ENCODE measurements around the gene SFSWAP.
A peak's percentile ranks its signal among the peaks of the same experiment; 100 is the strongest.
"Not testable (repeated sequence)": the region's sequence is repeated elsewhere in the genome, so short reads cannot be mapped to it uniquely, and the experiment has no call there.

The SFSWAP gene
- 95.9 to 157 (median 145) reads per million in 4 donors for total RNA-seq

- peak; percentile 44 to 82 (median 63) for DNase-seq
Measured at GRCh38 chr12:131710464-131711457, at the start of gene SFSWAP. Gene SFSWAP (plus strand): TSS chr12:131711090. CDS start chr12:131711230, 140 bp downstream.

- not testable (repeated sequence) for DNase-seq
Measured at GRCh38 chr12:131661170-131661985, 49.5 kb upstream of the SFSWAP start.

- DNase-seq, result not testable (repeated sequence)
Measured at GRCh38 chr12:131661986-131662288, 49.0 kb upstream of the SFSWAP start.

GRCh38 chr12:131662346-131662745, 48.5 kb upstream of the SFSWAP start:
- DNase-seq, result not testable (repeated sequence)

GRCh38 chr12:131665666-131666065, 45.2 kb upstream of the SFSWAP start:
- DNase-seq, result not testable (repeated sequence)

- DNase-seq, result not testable (repeated sequence)
Measured at GRCh38 chr12:131666486-131666885, 44.4 kb upstream of the SFSWAP start.

- DNase-seq, result not testable (repeated sequence)
Measured at GRCh38 chr12:131666978-131667601, 43.8 kb upstream of the SFSWAP start.

- DNase-seq, result no peak
Measured at GRCh38 chr12:131671276-131671675, 39.6 kb upstream of the SFSWAP start.

- no peak for DNase-seq
Measured at GRCh38 chr12:131671871-131672270, 39.0 kb upstream of the SFSWAP start.

GRCh38 chr12:131672311-131672940, 38.5 kb upstream of the SFSWAP start:
- DNase-seq, result no peak

GRCh38 chr12:131672941-131673887, 37.7 kb upstream of the SFSWAP start:
- no peak for DNase-seq

- no peak for DNase-seq
Measured at GRCh38 chr12:131673888-131674257, 37.0 kb upstream of the SFSWAP start.

- DNase-seq, result no peak
Measured at GRCh38 chr12:131674373-131674772, 36.5 kb upstream of the SFSWAP start.

- no peak for DNase-seq
Measured at GRCh38 chr12:131675126-131676080, 35.5 kb upstream of the SFSWAP start.

- no peak for DNase-seq
Measured at GRCh38 chr12:131676544-131676943, 34.3 kb upstream of the SFSWAP start.

GRCh38 chr12:131677067-131677466, 33.8 kb upstream of the SFSWAP start:
- not testable (repeated sequence) for DNase-seq

- no peak for DNase-seq
Measured at GRCh38 chr12:131677699-131678098, 33.2 kb upstream of the SFSWAP start.

- not testable (repeated sequence) for DNase-seq
Measured at GRCh38 chr12:131678389-131679181, 32.3 kb upstream of the SFSWAP start.

- DNase-seq, result not testable (repeated sequence)
Measured at GRCh38 chr12:131679186-131679585, 31.7 kb upstream of the SFSWAP start.

Measured in T-helper 1 cell (primary cell).